Activated naive CD4-positive, alpha-beta T cell treated with anti-CD3 and anti-CD28 coated beads, Interleukin-2, amount 50 U/mL, for 16 hours (primary cell): ENCODE data around the gene KRTAP12-4.
"Not testable (repeated sequence)": the region's sequence is repeated elsewhere in the genome, so short reads cannot be mapped to it uniquely, and the experiment has no call there.

Experiments
- DNase-seq: peaks from one replicate; pipeline ENCODE4 v3.0.0-alpha.2; 2020

The KRTAP12-4 gene

GRCh38 chr21:44686843-44687561 lies 32.5 kb upstream of the KRTAP12-4 start:
- DNase-seq = no peak

- no peak for DNase-seq
These were observed 31.7 kb upstream of the KRTAP12-4 start for GRCh38 chr21:44686000-44686781.

GRCh38 chr21:44685050-44685449 lies 30.6 kb upstream of the KRTAP12-4 start:
- DNase-seq = not testable (repeated sequence)

GRCh38 chr21:44684483-44684882 lies 30.0 kb upstream of the KRTAP12-4 start:
- DNase-seq = no peak

GRCh38 chr21:44684077-44684476 lies 29.6 kb upstream of the KRTAP12-4 start:
- DNase-seq = no peak

- DNase-seq = no peak
These were observed 28.2 kb upstream of the KRTAP12-4 start for GRCh38 chr21:44682580-44683151.

- DNase-seq = no peak
These were observed 27.6 kb upstream of the KRTAP12-4 start, which contains the start of gene KRTAP12-1 for GRCh38 chr21:44681861-44682579. Gene KRTAP12-1, minus strand, starts transcription at chr21:44682163. Its CDS starts 40 bp downstream, at chr21:44682123.

GRCh38 chr21:44681152-44681551 lies 26.7 kb upstream of the KRTAP12-4 start:
- no peak for DNase-seq

- no peak for DNase-seq
These were observed 23.4 kb upstream of the KRTAP12-4 start for GRCh38 chr21:44677881-44678280.

GRCh38 chr21:44671911-44672310 lies 17.5 kb upstream of the KRTAP12-4 start:
- no peak for DNase-seq

GRCh38 chr21:44670642-44671432 lies 16.4 kb upstream of the KRTAP12-4 start:
- no peak for DNase-seq

- DNase-seq = no peak
These were observed 13.2 kb upstream of the KRTAP12-4 start for GRCh38 chr21:44667612-44668011.

- DNase-seq = no peak
These were observed 12.2 kb upstream of the KRTAP12-4 start, which contains the start of gene KRTAP12-2 for GRCh38 chr21:44666401-44667320. Gene KRTAP12-2, minus strand, starts transcription at chr21:44666927. Its CDS starts 41 bp downstream, at chr21:44666886.

GRCh38 chr21:44664691-44665090 lies 10.2 kb upstream of the KRTAP12-4 start:
- no peak for DNase-seq

- not testable (repeated sequence) for DNase-seq
These were observed 7.1 kb upstream of the KRTAP12-4 start for GRCh38 chr21:44661567-44661966.

- DNase-seq = no peak
These were observed 4.6 kb upstream of the KRTAP12-4 start for GRCh38 chr21:44658913-44659595.

GRCh38 chr21:44658541-44658910 lies 4.1 kb upstream of the KRTAP12-4 start:
- DNase-seq = no peak

- DNase-seq = no peak
These were observed 3.4 kb upstream of the KRTAP12-4 start, which contains the start of gene KRTAP12-3 for GRCh38 chr21:44657635-44658540. Gene KRTAP12-3, plus strand, starts transcription at chr21:44657932. Its CDS starts 48 bp downstream, at chr21:44657980.

GRCh38 chr21:44656868-44657267 lies 2.4 kb upstream of the KRTAP12-4 start:
- DNase-seq = no peak
